GM12878 (cell line): Measurements from ENCODE around the gene NUB1. TPM values are rescaled to one million over a fixed set of nuclear protein-coding genes. Genes with fewer than 3 reads are reported as not detected.

Experiments used
- ATAC-seq: fragments of 200-7000 bp; cut with Tn5 transposase; 3 replicates; pipeline ENCODE4 v1.9.1; 2020; ENCODE audit warnings: mild to moderate bottlenecking, moderate library complexity
- BruUV-seq: library from RNA; stranded (reverse); fragments of 400-500 nt; replicated peaks from 2 replicates; lab custom pipeline; 2021; lab: Mats Ljungman, UMichigan
- CTCF ChIA-PET: fragments of 300-600 bp; sonication (Branson Sonifier 250); formaldehyde crosslinking; extraction: SDS; loops from one replicate; lab custom pipeline; 2021; ENCODE audit warnings: inconsistent platforms; lab: Yijun Ruan, JAX
- POLR2A ChIA-PET: fragments of 350-600 bp; formaldehyde crosslinking; extraction: SDS; loops from one replicate; lab custom pipeline; 2021; ENCODE audit warnings: inconsistent platforms; lab: Charles Lee
- RAD21 ChIA-PET: fragments of 300-600 bp; sonication (Branson Sonifier 250); formaldehyde crosslinking; loops from one replicate; lab custom pipeline; 2023; ENCODE audit warnings: antibody characterized with exemption; ENCODE audit not compliant: unreplicated experiment; lab: Charles Lee
- SMC1A ChIA-PET: fragments of 300-600 bp; sonication (Branson Sonifier 250); formaldehyde crosslinking; loops from one replicate; lab custom pipeline; 2023; ENCODE audit not compliant: unreplicated experiment, uncharacterized antibody; lab: Charles Lee
- DNase-seq: peaks from one replicate; pipeline ENCODE4 v3.0.0-alpha.2; 2011; ENCODE audit warnings: low read depth, low spot score
- FAIRE-seq: peaks from 3 replicates; lab custom pipeline; 2011; peaks lifted over from hg19 to GRCh38; lab: Jason Lieb, UNC
- H2AFZ ChIP-seq: 2 replicates; pipeline ENCODE4 v1.6.0; 2011; ENCODE audit warnings: low read depth, low read length, control low read depth; ENCODE audit not compliant: control insufficient read depth
- H3K27ac ChIP-seq: 2 replicates; pipeline ENCODE4 v1.5.1; 2011; ENCODE audit warnings: control low read depth; ENCODE audit not compliant: control insufficient read depth, insufficient read depth
- H3K27me3 ChIP-seq, 2 experiments: replicated peaks in 1 of 2; 2 replicates each; pipeline versions ENCODE4 v1.6.0 to v1.6.1; 2011; ENCODE audit warnings: low read length in 1 of 2; ENCODE audit not compliant: control insufficient read depth in 2 of 2, insufficient read depth in 2 of 2
- H3K36me3 ChIP-seq, 2 experiments: 2 replicates each; pipeline ENCODE4 v1.5.1; 2011; ENCODE audit warnings: low read length in 1 of 2; ENCODE audit not compliant: control insufficient read depth in 2 of 2, insufficient read depth in 2 of 2
- H3K4me1 ChIP-seq: 2 replicates; pipeline ENCODE4 v1.6.1; 2011; ENCODE audit warnings: mild to moderate bottlenecking, low read length, moderate library complexity, mixed read lengths; ENCODE audit not compliant: control insufficient read depth, insufficient read depth
- H3K4me2 ChIP-seq: 2 replicates; pipeline ENCODE4 v1.6.0; 2011; ENCODE audit warnings: control low read depth; ENCODE audit not compliant: control insufficient read depth, insufficient read depth
- H3K4me3 ChIP-seq: fragments of 200-600 bp; sonication (generic); 2 replicates; pipeline ENCODE4 v1.5.1; 2016
- H3K79me2 ChIP-seq: 2 replicates; pipeline ENCODE4 v1.6.0; 2011; ENCODE audit warnings: low read length; ENCODE audit not compliant: control insufficient read depth, insufficient read depth
- H3K9ac ChIP-seq: 2 replicates; pipeline ENCODE4 v1.8.0; 2011; ENCODE audit warnings: low read length, control low read depth, mixed read lengths; ENCODE audit not compliant: control insufficient read depth, insufficient read depth
- H3K9me3 ChIP-seq: replicated peaks from 3 replicates; pipeline ENCODE4 v1.5.1; 2011; ENCODE audit warnings: mild to moderate bottlenecking, low read length; ENCODE audit not compliant: control insufficient read depth, insufficient read depth
- H4K20me1 ChIP-seq: 2 replicates; pipeline ENCODE4 v1.6.0; 2011; ENCODE audit not compliant: control insufficient read depth, insufficient read depth
- CEBPB ChIP-seq, 2 experiments: fragments of 150-350 bp in 1 of 2; IDR thresholded peaks; 2 replicates each; pipeline ENCODE4 v1.6.1; 2012 to 2014; ENCODE audit warnings: low read depth in 2 of 2, low read length in 2 of 2, borderline replicate concordance in 1 of 2, inconsistent platforms in 1 of 2
- FOS ChIP-seq: IDR thresholded peaks from 3 replicates; pipeline ENCODE4 v1.6.1; 2011; ENCODE audit warnings: borderline replicate concordance; ENCODE audit not compliant: insufficient read length; ENCODE audit errors: extremely low read depth
- IRF4 ChIP-seq: IDR thresholded peaks from 2 replicates; pipeline ENCODE4 v1.6.1; 2011; ENCODE audit warnings: low read depth, low read length
- MEF2A ChIP-seq: IDR thresholded peaks from 2 replicates; pipeline ENCODE4 v1.6.1; 2011; ENCODE audit warnings: low read depth, mild to moderate bottlenecking, low read length, moderate library complexity; ENCODE audit not compliant: insufficient read depth
- NFYA ChIP-seq: IDR thresholded peaks from 2 replicates; pipeline ENCODE4 v1.6.1; 2011; ENCODE audit warnings: low read depth, mild to moderate bottlenecking, low read length, improper control_type of control experiment, borderline replicate concordance
- SIX5 ChIP-seq: IDR thresholded peaks from 2 replicates; pipeline ENCODE4 v1.6.1; 2011; ENCODE audit warnings: mild to moderate bottlenecking, low read depth, low read length, moderate library complexity; ENCODE audit not compliant: severe bottlenecking
- SMAD1 ChIP-seq: fragments of 450-650 bp; IDR thresholded peaks from 2 replicates; pipeline ENCODE4 v1.6.1; 2018; ENCODE audit warnings: mild to moderate bottlenecking, low read depth; ENCODE audit not compliant: partially characterized antibody
- STAT1 ChIP-seq: fragments of 450-650 bp; conservative IDR thresholded peaks from 2 replicates; pipeline ENCODE4 v1.6.1; 2014; ENCODE audit warnings: antibody characterized with exemption, mild to moderate bottlenecking
- TARDBP ChIP-seq: IDR thresholded peaks from 2 replicates; pipeline ENCODE4 v1.6.1; 2016; ENCODE audit warnings: borderline replicate concordance
- YY1 ChIP-seq: IDR thresholded peaks from 2 replicates; pipeline ENCODE4 v1.6.1; 2011; ENCODE audit warnings: low read depth, mild to moderate bottlenecking, low read length
- WGBS: methylation state at CpG from one replicate; pipeline ENCODE4 v1.1.6; 2016; ENCODE audit warnings: low lambda C conversion rate; ENCODE audit not compliant: insufficient replicate concordance, insufficient coverage; ENCODE audit errors: missing lambda C conversion rate; 5-methylcytosine and 5-hydroxymethylcytosine counted together
- in situ Hi-C: fragments of 300-500 bp; cut with MboI; formaldehyde crosslinking; loops from 9 replicates; pipeline ENCODE4 v1.14.3; 2018; ENCODE audit warnings: mixed read lengths
- intact Hi-C: fragments of 100-400 bp; cut with micrococcal nuclease; formaldehyde crosslinking; loops from one replicate; pipeline ENCODE4 v1.14.2; 2022; ENCODE audit not compliant: unreplicated experiment
- polyA plus RNA-seq, 11 experiments: library from polyadenylated mRNA; depleted of rRNA in 4 of 11; unstranded in 6 of 11; stranded (reverse) in 5 of 11; fragments of >200 nt; fragmentation: Nextera tagmentation in 4 of 11; fragmentation: Illumina TruSeq in 1 of 11; extraction: Ambion mirVana in 4 of 11; extraction: Trizol in 1 of 11; gene quantifications; 1 replicate in 1 of 11; 2 replicates in 10 of 11; pipeline versions ENCODE4 v1.2.1 to v1.2.3, GENCODE V29; 2011 to 2016; ENCODE audit warnings: inconsistent platforms in 2 of 11, missing spikeins in 2 of 11, low read depth in 1 of 11
- total RNA-seq, 4 experiments: library from RNA; depleted of rRNA in 3 of 4; stranded (reverse); fragments of >200 nt in 3 of 4; fragmentation: Illumina TruSeq in 1 of 4; extraction: Trizol in 1 of 4; gene quantifications; 2 replicates each; pipeline versions ENCODE4 v1.2.1 to v1.2.3, GENCODE V29; 2013 to 2021
- TF ChIP-seq, protein P1 (sequence below): IDR thresholded peaks from 2 replicates; pipeline ENCODE4 v1.6.1; 2011; ENCODE audit warnings: borderline replicate concordance, low read depth, mild to moderate bottlenecking, moderate library complexity, low read length; ENCODE audit not compliant: insufficient read depth, poor library complexity, severe bottlenecking
- TF ChIP-seq, protein P2 (sequence below): fragments of 450-650 bp; IDR thresholded peaks from 2 replicates; pipeline ENCODE4 v1.6.1; 2014; ENCODE audit warnings: mild to moderate bottlenecking
- TF ChIP-seq, protein P3 (sequence below): IDR thresholded peaks from 2 replicates; pipeline ENCODE4 v1.6.1; 2012; ENCODE audit warnings: low read depth, low read length, improper control_type of control experiment

Gene NUB1
- total and polyA plus RNA-seq, 10 of the 15 experiments (the other 5 are each of a cell fraction or from before 2014, with no cell fraction given): 24.1 to 102 (median 49.0) TPM

DNA sequence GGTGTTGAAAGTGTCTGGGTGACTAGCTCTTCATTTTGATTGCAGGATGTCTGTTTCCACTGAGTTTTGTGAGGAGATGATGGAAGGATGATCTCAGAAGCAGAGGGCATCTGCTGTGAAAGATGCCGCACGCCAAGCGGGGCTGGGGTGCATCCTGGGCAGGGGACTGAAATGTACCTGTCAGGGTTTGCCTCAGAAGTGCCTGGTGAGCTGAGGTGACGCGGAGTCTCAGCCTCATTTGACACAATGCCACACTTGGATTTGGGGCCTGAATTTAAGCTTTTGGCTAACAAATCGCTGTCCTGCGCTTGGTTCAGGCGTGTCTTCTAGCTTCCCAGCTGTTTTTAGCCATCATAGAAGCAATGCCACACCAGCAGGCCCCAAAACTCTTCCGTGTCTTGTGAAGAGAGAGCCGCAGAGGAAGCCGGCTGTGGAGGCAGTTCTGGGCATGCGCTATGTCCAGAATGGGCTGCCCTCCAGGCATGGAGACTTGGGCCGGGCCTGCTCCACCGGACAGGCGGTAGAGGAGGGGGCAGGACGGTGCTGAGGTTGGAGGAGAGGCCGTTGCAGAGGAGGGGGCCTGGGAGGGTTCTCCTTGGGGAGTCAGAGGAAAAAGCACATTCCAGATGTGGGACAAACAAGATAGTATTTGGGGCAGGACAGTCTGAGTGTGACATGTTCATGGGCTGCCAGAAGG lies 37.0 kb downstream of the NUB1 start:
- ChIA-PET POLR2A (no interaction called here), SMC1A (no interaction called here)
- no TSS peak for BruUV-seq

More for the DNA sequence above, 37.0 kb downstream of the NUB1 start:
- Histone ChIP-seq H3K27me3 (peaks cover 2 to 3% of the 10 kb centered on the region in 2 experiments; a peak in 2 of 4 replicates), H3K4me3 (no peak overlapping the region), H3K36me3 (peaks cover 7 to 18% of the 10 kb centered on the region in 2 experiments; a peak in 3 of 4 replicates), H3K4me1 (peaks cover 7% of the 10 kb centered on the region), H2AFZ (no peak overlapping the region), H3K27ac (no peak overlapping the region), H3K9ac (no peak overlapping the region), H3K79me2 (no peaks in the 10 kb centered on the region), H4K20me1 (no peaks in the 10 kb centered on the region), H3K4me2 (no peak overlapping the region), H3K9me3 (no peaks in the 10 kb centered on the region)
- TF ChIP-seq SIX5 (no peak), YY1 (no peak), SMAD1 (no peak), NFYA (no peak), CEBPB (IDR thresholded peaks at IDR 0.05; ENCODE audit: borderline replicate concordance in 1 of 2, low read depth in 2 of 2, low read length in 2 of 2) (no peak), IRF4 (no peak), STAT1 (no peak), MEF2A (no peak), TARDBP (no peak), FOS (no peak)
- TF ChIP-seq, protein P1, sequence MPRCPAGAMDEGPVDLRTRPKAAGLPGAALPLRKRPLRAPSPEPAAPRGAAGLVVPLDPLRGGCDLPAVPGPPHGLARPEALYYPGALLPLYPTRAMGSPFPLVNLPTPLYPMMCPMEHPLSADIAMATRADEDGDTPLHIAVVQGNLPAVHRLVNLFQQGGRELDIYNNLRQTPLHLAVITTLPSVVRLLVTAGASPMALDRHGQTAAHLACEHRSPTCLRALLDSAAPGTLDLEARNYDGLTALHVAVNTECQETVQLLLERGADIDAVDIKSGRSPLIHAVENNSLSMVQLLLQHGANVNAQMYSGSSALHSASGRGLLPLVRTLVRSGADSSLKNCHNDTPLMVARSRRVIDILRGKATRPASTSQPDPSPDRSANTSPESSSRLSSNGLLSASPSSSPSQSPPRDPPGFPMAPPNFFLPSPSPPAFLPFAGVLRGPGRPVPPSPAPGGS: no peak
- TF ChIP-seq, protein P2, sequence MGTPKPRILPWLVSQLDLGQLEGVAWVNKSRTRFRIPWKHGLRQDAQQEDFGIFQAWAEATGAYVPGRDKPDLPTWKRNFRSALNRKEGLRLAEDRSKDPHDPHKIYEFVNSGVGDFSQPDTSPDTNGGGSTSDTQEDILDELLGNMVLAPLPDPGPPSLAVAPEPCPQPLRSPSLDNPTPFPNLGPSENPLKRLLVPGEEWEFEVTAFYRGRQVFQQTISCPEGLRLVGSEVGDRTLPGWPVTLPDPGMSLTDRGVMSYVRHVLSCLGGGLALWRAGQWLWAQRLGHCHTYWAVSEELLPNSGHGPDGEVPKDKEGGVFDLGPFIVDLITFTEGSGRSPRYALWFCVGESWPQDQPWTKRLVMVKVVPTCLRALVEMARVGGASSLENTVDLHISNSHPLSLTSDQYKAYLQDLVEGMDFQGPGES: no peak
- TF ChIP-seq, protein P3, sequence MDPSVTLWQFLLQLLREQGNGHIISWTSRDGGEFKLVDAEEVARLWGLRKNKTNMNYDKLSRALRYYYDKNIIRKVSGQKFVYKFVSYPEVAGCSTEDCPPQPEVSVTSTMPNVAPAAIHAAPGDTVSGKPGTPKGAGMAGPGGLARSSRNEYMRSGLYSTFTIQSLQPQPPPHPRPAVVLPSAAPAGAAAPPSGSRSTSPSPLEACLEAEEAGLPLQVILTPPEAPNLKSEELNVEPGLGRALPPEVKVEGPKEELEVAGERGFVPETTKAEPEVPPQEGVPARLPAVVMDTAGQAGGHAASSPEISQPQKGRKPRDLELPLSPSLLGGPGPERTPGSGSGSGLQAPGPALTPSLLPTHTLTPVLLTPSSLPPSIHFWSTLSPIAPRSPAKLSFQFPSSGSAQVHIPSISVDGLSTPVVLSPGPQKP: no peak
- ATAC-seq: no peak
- ChIA-PET RAD21 (no interaction called here), CTCF (interaction anchor here (1.4 kb wide), 1 partner anchor 10 kb away, joined by 4 read pairs; no protein-coding TSS in a partner anchor)
- intact Hi-C loops: no loop called here
- WGBS: 86% methylated on average over 17 of the region's 17 CpGs
- in situ Hi-C loops: no loop called here
- no peak for FAIRE-seq
- DNase-seq: no peak
